Measurements from ENCODE around the gene SLC38A7.

The SLC38A7 gene

DNA sequence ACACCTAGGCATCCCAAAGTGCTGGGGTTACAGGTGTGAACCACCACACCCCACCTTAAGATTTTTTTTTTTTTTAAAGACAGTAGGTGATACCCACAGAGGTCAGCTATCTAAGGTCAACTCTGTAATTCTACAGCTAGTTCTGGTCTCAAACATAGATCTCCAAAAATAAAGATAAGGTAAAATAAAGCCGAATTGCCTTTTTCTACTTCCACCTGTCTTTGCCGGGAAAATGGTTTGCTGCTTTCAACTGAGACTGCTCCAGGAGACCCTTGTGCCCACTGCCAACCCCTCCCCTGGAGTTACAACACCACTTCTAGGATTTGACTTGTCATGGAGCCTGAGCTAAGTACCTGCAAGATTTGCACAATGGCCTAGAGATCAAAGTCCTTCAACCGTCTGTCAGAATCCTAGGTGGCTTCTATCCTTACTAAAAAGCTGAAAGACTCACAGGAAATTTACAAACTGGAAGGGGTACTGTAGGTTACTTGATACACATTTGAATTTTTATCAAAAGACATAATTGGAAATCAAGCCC lies 50.2 kb downstream of the SLC38A7 start:
- no peak for DNase-seq

DNA sequence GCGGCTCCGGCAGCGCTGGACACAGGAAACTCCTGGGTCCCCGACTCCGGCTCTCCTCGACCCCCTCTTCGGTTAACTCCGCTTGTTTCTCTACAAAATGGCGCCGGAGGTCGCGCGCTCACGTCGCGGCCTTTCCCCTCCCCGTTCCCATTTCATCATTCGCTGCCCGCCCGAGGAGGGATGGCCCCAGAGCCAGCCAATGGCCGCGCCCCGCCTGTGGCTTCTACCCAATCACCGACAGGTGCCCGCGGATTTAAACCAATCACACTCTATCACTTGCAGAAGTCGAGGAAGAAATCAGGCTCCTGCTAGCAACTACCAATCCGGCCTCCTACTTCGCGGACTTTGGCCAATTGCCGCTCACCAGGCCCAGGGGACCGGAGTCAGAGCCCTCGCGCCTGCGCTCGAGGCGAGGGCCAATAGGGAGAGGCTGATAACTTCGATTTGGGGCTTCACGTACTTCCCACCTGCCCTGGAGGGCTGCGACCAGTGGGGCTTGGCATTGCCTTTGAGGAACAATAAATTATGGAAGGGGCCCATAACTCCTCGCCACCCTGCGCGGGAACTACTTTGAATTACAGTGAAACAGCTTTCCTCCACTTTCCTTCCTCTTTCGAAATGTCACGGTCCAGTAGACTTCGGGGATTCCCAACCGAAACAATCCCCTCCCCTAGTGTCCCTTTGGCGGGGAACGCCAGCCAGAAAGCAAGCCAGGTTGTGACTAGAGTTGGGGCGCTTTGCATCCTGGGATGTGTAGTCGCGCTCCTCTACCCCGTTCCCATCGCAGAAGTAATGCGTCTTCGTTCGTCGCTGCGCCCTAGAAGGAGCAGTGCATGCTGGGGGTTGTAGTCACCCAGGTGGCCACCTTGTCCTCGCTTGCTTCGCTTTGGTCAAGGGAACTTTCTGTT lies 54.6 kb downstream of the SLC38A7 start, which contains the start of gene CNOT1:
Gene CNOT1, minus strand, starts transcription at position 94 of the 908 bp plus-strand sequence. CDS start 30,489 bp downstream, outside the sequence.
- DNase-seq: peak; percentile 99

DNA sequence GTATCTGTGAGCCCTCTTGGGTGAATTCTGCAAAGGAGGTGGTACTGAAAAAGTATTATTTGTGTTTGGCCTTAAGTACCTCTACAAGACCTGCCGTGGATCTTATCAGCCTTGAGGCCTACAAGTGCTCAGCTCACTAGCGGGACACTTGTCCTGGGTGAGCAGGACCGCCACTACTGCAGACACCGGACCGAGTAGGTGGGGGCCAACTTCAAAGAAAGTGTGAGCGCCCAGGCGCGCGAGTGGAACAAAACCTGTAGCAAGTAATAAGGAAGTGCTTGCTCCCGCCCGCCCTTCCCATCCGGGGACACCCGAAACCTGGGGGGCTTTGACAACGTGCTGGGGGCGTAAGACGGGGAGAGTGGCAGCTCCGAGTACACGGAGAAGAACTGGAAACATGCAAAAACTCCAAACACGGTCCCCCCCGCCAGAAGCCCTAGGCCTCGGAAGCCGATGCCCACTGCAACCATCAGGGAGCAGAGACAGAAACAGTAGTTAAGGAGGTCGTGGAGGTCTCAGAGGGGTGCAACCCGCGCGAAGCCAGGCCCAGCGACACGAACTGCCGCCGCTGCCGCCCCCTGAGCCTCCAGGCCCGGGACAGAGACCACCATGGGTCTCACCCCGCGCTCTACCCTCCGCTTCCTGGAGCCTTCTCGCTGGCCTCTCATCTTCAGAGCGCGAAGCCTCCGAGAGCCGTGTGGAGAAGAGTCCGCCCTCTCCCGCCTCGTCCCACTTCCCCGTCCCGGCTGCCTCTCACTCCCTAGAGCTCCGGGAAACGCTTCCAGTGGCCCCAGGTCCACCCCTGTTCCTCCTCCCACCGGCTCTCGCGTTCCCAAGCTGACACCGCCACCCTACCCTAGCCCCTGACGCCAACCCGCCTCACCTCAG lies 55.5 kb downstream of the SLC38A7 start:
- peak; percentile 72 for DNase-seq

DNA sequence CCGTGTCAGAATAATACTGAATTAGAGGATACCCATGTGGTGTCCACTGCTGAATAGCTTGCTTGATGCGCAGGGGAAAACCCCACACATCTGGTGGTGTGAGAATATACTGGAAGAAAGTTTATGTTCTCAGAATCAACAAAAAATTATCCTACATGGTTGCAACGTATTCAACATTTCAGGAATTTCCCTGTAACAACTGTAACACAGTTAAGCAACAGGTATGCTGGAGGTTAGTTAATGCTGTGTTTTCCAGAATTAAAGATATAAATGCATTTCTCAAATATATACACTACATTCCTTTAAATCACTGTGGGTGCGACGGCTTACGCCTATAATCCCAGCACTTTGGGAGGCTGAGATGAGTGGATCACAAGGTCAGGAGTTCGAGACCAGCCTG lies 60.4 kb downstream of the SLC38A7 start:
- DNase-seq: no peak

DNA sequence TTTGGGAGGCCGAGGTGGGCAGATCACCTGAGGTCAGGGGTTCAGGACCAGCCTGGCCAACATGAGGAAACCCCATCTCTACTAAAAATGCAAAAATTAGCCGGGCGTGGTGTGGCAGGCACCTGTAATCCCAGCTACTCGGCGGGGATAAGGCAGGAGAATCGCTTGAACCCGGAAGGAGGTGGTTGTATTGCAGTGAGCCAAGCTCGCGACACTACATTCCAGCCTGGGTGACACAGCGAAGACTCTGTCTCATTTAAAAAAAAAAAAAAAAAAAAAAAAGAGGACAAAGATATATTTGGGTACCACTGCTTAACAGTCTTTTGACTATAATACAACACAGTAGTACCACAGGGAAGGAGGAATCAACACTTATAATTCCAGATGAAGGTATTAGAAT lies 64.2 kb downstream of the SLC38A7 start:
- no peak for DNase-seq

DNA sequence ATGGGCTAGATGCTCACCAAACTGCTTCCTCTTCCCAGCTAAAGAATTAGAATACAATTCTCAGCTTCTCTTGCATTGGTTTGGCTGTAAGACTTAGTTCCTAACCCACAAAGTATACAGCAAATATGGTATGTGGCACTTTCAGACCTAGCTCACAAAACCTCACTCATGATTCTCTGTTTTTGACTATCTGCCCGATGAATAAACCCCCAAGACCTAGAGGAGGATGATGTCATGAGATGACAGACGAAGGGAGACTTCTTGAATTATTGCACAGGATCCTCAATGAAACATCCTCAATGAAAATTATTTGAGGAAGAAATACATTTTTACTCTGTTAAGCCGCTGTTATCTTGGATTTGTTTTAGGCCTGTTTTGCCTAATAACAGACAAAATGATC lies 69.3 kb downstream of the SLC38A7 start:
- DNase-seq: no peak

Data from hematopoietic multipotent progenitor cell treated with erythropoietin and hydrocortisone succinate and interleukin-3 and kit ligand, for 8 days (in vitro differentiated cells).